TTC549 (cell line): ENCODE data around the gene ADCY7.
"Not testable (repeated sequence)": the region's sequence is repeated elsewhere in the genome, so short reads cannot be mapped to it uniquely, and the experiment has no call there.

Source experiments
- FAIRE-seq: peaks from 2 replicates; lab custom pipeline; 2012; peaks lifted over from hg19 to GRCh38; lab: Jason Lieb, UNC

ADCY7 gene

GRCh38 chr16:50266337-50267091 lies at the start of gene ADCY7:
ADCY7 (plus strand) TSS chr16:50266551; CDS start chr16:50288180, 21,629 bp downstream.
- FAIRE-seq, result no peak

GRCh38 chr16:50219402-50219975 lies 46.9 kb upstream of the ADCY7 start:
- no peak for FAIRE-seq

GRCh38 chr16:50224286-50224685 lies 42.1 kb upstream of the ADCY7 start:
- FAIRE-seq, result no peak

DNA sequence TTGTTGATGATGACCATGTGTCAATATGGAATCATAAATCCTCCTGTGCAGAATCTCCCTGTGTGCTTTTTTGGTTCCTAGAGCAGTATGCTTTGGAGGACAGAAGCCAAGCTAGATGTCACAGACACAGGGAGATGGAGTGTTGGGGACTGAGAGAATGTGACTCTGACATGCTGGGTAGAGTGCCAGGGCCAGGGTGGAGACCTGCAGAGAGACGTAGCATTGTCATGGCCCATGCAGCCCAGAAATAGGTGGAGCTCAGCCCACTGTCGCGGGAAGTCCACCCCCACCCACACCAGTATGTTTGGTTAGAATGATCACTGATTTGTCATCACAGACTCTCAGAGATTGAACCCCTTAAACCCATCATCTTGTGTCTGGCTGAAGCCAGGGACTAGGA lies 39.2 kb upstream of the ADCY7 start:
- FAIRE-seq, result no peak

GRCh38 chr16:50227665-50228064 lies 38.7 kb upstream of the ADCY7 start:
- FAIRE-seq, result no peak

DNA sequence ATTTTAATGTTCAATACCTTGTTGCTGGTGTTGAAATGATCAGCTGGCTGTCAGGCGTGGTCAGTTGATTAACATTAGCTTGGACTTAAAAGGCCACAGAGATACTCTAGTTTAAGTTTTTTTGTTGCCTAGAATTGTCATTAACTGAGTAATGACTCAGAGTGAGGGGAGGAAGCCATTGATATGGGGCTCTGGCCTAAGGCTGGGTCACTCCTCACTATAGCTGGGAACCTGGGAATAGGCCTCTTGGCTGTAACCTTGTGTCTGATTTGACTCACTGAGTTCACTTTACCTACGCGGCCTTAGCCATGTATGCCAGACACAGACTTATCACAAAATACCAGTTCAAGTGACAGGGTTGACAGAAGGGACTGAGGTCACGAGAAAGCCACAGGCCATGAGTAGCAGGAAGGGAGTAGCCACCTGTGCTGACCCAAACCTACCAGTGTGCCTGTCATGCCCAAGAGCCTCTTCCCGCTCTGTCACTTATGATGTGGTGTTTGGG lies 37.9 kb upstream of the ADCY7 start:
- FAIRE-seq, result no peak

- no peak for FAIRE-seq
Measured at GRCh38 chr16:50229149-50229726, 37.1 kb upstream of the ADCY7 start.

DNA sequence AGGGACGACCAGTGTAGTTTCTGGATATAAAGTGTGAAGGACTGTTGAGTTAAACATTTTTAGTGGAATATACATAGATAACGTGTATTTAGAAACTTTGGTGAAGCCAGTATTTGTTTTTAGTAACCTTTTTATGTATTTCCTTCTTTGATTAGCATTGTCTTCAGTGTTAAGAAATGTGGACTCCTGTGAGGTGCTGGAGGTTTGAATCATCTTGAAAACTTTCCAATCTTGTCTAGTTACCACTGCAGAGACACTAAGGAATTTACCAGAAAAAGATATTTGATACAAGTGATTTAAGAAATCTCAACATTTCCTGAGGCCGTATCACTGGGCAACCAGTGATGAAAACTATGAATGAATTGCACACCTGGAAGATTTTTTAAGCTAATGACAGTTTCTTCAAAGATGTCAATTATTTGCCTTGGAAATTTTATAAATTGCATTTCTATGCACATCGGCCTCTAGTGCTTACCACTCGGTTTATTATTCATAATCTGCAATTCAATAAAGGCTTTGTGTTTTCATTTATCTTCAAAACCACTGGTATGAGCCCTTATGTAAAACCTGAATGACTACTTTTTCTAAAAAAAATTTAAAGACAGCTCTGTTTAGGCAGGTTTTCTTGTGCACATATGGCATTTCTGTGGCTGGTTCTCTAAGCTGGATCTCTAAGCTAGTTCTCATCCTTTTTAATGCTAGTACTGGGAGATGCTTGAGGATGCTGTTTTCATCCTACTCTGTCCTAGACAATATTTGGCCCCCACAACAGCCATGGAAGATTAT lies 31.4 kb upstream of the ADCY7 start:
- no peak for FAIRE-seq

DNA sequence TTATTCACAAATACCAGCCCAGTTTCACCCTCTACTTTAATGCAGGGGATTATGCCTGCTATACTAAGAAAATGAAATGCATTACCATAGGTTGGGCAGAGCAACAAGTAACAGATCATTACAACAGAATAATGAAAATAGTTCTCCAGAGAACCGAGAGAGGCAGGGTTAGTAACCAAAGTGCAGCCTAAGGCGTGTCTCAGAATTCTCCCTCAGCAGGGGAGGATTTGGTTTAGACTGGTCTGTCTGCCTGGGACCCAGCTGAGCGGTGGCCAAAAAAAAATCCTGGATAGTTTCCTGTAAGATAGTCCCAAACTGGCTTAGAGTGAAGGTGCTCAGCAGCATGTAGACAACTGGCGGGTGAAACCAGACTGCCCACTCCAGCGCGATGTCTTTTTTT lies 30.8 kb upstream of the ADCY7 start:
- FAIRE-seq, result no peak

- no peak for FAIRE-seq
Measured at GRCh38 chr16:50238314-50238713, 28.0 kb upstream of the ADCY7 start.

DNA sequence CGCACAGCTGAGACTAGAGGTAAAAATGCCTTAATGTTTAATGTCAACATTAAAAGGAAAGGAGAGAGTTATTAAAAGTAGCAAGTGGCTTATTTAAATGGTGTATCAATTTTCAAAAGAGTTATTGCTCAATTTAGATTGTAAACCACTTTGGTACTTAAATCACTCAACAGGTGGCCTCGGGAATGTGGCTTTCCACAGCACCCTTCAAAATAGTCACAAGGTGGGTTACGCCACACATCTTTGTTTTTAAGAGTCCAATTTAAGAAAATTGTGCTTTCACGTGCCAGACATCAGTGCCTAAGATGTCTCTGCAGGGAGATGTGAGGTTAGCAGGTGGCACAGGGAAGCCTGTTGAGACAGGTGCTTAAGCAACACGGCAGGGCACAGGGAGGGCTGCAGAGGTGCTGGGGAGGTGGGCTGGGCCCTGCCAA lies 27.5 kb upstream of the ADCY7 start:
- FAIRE-seq, result no peak

DNA sequence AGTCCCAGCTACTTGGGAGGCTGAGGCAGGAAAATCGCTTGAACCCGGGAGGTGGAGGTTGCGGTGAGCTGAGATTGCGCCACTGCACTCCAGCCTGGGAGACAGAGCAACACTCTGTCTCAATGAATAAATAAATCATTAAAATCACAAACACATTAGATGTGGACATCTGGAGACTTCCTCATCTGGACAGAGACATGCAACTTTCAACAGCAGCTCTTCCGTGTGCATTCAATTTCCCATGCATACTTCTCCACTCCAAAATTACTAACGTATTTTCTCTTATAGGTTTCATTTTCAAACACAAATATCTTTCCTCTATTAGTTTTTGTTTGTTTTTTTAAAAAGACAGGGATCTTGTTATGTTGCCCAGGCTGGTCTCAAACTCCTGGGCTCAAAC lies 23.3 kb upstream of the ADCY7 start:
- not testable (repeated sequence) for FAIRE-seq

GRCh38 chr16:50244140-50244503 lies 22.2 kb upstream of the ADCY7 start:
- no peak for FAIRE-seq

DNA sequence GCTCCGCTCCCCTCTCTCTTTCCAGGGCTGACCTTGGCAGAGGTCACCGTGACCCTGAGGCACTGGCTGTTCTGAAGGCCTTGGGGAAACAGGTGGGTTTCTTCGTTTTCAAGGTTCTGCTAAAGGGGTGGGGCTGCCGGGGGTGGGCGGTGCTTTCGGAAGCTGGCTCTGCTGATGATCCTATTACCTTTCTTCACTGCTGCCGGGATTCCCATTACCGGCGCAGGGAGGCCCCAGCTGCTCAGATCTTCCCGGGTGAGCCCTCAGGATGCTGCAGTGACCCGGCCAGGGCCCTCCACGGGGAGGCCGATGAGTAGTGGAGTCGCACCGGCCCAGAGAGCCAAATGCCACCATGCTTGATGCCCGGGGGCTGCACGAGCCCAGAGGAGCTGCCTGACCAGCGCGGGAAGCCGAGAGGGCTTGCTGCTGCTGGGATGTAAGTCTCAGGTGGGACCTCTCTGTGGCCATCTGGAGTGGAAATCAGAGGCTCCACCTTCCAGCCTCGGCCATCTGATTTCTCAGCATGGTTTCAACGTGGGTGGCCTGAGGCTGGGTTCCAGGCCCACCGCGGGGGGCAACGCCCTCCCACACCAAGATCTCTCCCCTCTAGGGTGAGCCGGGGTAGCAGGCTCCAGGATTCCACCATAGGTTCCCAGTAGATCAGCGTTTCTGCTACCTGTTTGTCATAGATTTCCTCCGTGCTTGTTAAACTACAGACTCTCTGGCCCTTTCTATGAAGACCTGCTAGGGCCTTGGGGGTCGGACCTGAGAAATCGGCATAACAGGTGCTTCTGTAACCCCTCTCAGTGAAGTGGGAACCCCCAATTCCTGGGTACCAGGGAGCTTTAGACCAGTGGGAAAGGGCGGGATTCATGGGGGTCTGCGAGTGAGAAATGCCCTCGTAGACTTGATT lies 21.6 kb upstream of the ADCY7 start:
- no peak for FAIRE-seq

GRCh38 chr16:50245417-50246298 lies 20.7 kb upstream of the ADCY7 start:
- FAIRE-seq, result no peak

DNA sequence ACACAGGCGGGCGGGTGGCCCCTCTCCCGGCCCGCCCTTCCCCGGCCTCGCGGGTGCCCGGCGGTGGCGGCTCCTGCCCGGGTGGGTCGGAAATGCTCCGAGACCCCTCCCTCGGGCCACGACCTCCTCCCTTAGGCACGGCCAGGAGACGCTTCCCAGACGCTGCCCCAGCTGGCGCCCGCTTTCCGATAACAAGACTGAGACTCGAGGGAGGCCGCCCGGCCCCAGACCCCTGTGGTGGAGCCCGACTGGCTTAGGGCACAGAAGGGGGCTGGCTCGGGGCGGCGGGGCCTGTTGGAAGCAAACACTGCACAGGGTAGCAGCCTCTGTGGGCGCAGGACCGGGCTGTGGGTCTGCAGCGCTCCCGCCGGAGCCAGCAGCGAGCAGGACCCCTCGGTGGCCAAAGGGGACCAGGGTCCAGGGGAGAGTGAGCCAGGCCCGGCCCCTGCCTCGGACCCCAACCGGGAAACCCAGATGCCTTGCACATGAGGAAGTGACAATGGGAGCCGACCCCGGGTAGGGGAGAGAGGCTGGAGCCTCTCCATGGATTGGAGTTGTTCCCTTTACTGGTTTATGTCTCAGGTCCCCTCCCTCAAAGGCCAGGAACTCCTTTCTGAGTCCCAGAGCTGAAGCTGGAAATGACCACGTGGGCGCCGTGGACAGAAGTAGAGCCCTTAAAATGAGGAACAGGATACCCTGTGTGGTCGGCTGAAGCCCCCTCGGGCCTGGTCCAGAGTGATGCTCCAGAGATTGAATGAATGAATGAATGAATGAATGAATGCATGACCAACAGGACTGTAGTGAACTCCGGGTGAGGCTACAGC lies 19.8 kb upstream of the ADCY7 start:
- no peak for FAIRE-seq

- no peak for FAIRE-seq
Measured at GRCh38 chr16:50247123-50247905, 19.0 kb upstream of the ADCY7 start.

DNA sequence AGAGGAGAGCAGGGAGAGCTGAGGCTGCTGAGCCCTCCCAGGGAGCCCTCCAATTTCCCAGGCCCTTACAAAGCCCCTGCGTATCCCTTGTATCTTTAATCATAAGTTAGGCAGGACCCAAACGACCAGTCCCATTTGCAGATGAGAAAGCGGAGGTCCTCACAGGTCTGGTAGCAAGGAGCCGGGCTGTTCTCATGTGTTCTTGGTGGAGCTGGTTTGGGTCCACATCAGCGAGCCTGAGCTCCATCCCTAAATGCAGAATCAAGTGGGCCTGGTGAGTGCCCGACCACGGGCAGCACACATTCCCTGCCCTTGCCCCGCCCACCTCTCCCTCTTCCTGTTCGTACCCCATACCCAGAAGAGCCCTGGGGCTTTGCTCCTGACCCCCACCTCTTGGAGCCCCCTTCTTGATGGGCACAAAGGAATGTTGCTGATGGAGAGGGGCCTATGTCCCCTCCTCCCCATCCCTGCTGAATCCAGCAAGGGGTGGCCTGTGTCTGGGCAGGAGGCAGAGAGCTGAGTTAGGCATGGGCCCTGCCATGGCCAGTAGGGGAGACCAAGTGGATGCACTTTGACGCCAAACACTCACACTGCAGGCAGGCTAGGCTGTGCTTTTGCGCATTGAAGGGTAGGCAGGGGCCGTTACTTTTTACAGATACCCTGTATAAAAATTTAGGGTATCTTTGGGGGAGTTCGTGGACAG lies 18.3 kb upstream of the ADCY7 start:
- no peak for FAIRE-seq
